Liver (tissue), 3 donors: ENCODE measurements around the gene MS4A2.

ENCODE experiments used
- ATF3 ChIP-seq: IDR thresholded peaks from 2 replicates; pipeline ENCODE4 v1.6.1; 2016; ENCODE audit warnings: antibody characterized with exemption
- CTCF ChIP-seq: fragments of 150-350 bp; IDR thresholded peaks from 2 replicates; pipeline ENCODE4 v1.5.1; 2017; ENCODE audit warnings: improper control_type of control experiment, low read depth, low read length; ENCODE audit not compliant: missing input control
- EGR1 ChIP-seq, 2 donors: IDR thresholded peaks; 2 replicates each; pipeline ENCODE4 v1.6.1; 2016 to 2018; ENCODE audit warnings: antibody characterized with exemption in 2 of 2, low read depth in 2 of 2
- GABPA ChIP-seq, 2 donors: IDR thresholded peaks in 1 of 2; conservative IDR thresholded peaks in 1 of 2; 2 replicates each; pipeline ENCODE4 v1.6.1; 2016; ENCODE audit warnings: antibody characterized with exemption in 2 of 2, mild to moderate bottlenecking in 1 of 2, moderate library complexity in 1 of 2
- JUND ChIP-seq, 2 donors: IDR thresholded peaks; 2 replicates each; pipeline ENCODE4 v1.6.1; 2016; ENCODE audit warnings: antibody characterized with exemption in 2 of 2
- RAD21 ChIP-seq, 2 donors: IDR thresholded peaks; 2 replicates each; pipeline ENCODE4 v1.6.1; 2016; ENCODE audit warnings: antibody characterized with exemption in 2 of 2, mild to moderate bottlenecking in 2 of 2
- REST ChIP-seq: IDR thresholded peaks from 2 replicates; pipeline ENCODE4 v1.6.1; 2016; ENCODE audit warnings: antibody characterized with exemption, mild to moderate bottlenecking
- YY1 ChIP-seq: IDR thresholded peaks from 2 replicates; pipeline ENCODE4 v1.6.1; 2016; ENCODE audit warnings: antibody characterized with exemption, mild to moderate bottlenecking
- ZBTB33 ChIP-seq: IDR thresholded peaks from 2 replicates; pipeline ENCODE4 v1.6.1; 2016; ENCODE audit warnings: antibody characterized with exemption
- donor health status: healthy.
- donor health status: healthy.

- TF ChIP-seq CTCF, result no peak
- TF ChIP-seq GABPA (IDR thresholded peaks at IDR 0.05 in 1 of 2, conservative IDR thresholded peaks at IDR 0.05 in 1 of 2), result no peak
- no peak for TF ChIP-seq EGR1 (IDR thresholded peaks at IDR 0.05; ENCODE audit: low read depth in 2 of 2)
- no peak for TF ChIP-seq REST
- no peak for TF ChIP-seq ATF3
- no peak for TF ChIP-seq RAD21 (IDR thresholded peaks at IDR 0.05)
- TF ChIP-seq ZBTB33, result no peak
- TF ChIP-seq YY1, result no peak
- no peak for TF ChIP-seq JUND (IDR thresholded peaks at IDR 0.05)
Measured at GRCh38 chr11:60124802-60125432, 36.5 kb downstream of the MS4A2 start.
